ENCODE results near the gene CLEC6A.

- TF ChIP-seq POLR2A (IDR thresholded peaks at IDR 0.05) = no peak
- no peak for TF ChIP-seq EP300 (IDR thresholded peaks at IDR 0.05)
These were observed 62.2 kb downstream of the CLEC6A start for GRCh38 chr12:8517971-8518370.
